ENCODE measurements around the gene ELK4. TPM values are rescaled to one million over a fixed set of nuclear protein-coding genes. Genes with fewer than 3 reads are reported as not detected.

Gene ELK4
- total RNA-seq, 1 donor from 2014 or later = 50.4 TPM

DNA sequence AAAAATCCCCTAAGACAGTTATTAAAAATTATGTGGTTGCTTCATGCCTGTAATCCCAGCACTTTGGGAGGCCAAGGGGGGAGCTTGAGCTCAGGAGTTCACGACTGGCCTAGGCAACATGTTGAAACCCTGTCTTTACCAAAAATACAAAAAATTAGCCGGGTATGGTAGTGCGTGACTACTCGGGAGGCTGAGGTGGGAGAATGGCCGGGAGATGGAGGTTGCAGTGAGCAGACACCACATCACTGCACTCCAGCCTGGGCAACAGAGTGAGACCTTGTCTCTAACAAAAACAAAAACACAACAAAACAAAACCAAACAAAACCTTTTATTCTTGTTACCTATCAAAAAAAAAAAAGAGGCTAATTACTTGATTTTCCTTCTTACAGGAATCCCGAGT is 2.1 kb downstream of the ELK4 start:
- TF ChIP-seq, protein P1, sequence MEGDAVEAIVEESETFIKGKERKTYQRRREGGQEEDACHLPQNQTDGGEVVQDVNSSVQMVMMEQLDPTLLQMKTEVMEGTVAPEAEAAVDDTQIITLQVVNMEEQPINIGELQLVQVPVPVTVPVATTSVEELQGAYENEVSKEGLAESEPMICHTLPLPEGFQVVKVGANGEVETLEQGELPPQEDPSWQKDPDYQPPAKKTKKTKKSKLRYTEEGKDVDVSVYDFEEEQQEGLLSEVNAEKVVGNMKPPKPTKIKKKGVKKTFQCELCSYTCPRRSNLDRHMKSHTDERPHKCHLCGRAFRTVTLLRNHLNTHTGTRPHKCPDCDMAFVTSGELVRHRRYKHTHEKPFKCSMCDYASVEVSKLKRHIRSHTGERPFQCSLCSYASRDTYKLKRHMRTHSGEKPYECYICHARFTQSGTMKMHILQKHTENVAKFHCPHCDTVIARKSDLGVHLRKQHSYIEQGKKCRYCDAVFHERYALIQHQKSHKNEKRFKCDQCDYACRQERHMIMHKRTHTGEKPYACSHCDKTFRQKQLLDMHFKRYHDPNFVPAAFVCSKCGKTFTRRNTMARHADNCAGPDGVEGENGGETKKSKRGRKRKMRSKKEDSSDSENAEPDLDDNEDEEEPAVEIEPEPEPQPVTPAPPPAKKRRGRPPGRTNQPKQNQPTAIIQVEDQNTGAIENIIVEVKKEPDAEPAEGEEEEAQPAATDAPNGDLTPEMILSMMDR (IDR thresholded peaks at IDR 0.05) = no peak
- Mint-ChIP-seq H3K27ac (ENCODE audit: unreplicated experiment) (peak overlapping the region; percentile 99), H3K4me1 (ENCODE audit: unreplicated experiment) (peaks cover 36% of the 10 kb centered on the region), H3K9me3 (ENCODE audit: unreplicated experiment) (no peaks in the 10 kb centered on the region), H3K27me3 (ENCODE audit: unreplicated experiment) (no peaks in the 10 kb centered on the region), H3K36me3 (ENCODE audit: unreplicated experiment) (peaks cover 3% of the 10 kb centered on the region), H3K4me3 (ENCODE audit: unreplicated experiment) (peak overlapping the region; percentile 98)
- no peak for DNase-seq (ENCODE audit: extremely low spot score, unreplicated experiment)

DNA sequence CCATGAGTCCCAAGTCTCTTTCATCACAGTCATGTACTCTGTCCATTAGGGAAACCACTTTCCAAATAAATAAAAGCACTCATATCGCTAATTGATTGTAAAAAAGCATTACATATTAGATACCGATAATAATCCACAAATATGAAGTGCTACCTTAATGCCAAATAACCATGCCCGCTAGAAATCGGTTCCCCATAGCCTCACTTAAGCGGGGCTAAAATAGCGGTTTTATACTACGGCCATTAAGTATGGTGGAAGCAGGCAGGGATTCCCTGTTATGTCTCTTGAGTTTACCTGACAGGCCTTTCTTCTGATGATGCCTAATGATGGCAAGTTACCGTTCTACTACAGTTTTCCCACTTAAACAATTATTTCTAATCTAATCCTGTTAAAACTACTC is 3.9 kb downstream of the ELK4 start:
- Mint-ChIP-seq H3K4me3 (ENCODE audit: unreplicated experiment) (no peak overlapping the region), H3K4me1 (ENCODE audit: unreplicated experiment) (peaks cover 32% of the 10 kb centered on the region), H3K9me3 (ENCODE audit: unreplicated experiment) (no peaks in the 10 kb centered on the region), H3K36me3 (ENCODE audit: unreplicated experiment) (peaks cover 6% of the 10 kb centered on the region), H3K27me3 (ENCODE audit: unreplicated experiment) (no peaks in the 10 kb centered on the region), H3K27ac (ENCODE audit: unreplicated experiment) (no peak overlapping the region)
- TF ChIP-seq, protein P1 (IDR thresholded peaks at IDR 0.05) = no peak
- DNase-seq (ENCODE audit: extremely low spot score, unreplicated experiment) = no peak

DNA sequence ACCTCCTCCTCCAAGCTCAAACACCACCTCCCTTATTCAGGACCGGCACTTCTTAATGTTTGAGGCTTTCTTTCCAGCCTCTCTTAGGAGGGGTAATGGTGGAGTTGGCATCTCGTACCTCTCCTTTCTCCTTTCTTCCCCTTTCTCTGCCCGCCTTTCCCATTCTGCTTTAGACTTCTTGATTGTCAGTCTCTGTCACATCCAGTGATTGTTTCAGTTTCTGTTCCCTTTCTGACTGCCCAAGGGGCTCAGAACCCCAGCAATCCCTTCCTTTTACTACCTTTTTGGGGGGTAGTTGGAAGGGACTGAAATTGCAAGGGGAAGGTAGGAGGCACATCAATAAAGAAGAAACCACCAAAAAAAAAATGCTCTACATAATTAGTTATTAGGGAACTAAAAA is 5.6 kb downstream of the ELK4 start:
- Mint-ChIP-seq H3K27ac (ENCODE audit: unreplicated experiment) (no peak overlapping the region), H3K27me3 (ENCODE audit: unreplicated experiment) (no peaks in the 10 kb centered on the region), H3K4me1 (ENCODE audit: unreplicated experiment) (peaks cover 23% of the 10 kb centered on the region), H3K9me3 (ENCODE audit: unreplicated experiment) (no peaks in the 10 kb centered on the region), H3K36me3 (ENCODE audit: unreplicated experiment) (peaks cover 10% of the 10 kb centered on the region), H3K4me3 (ENCODE audit: unreplicated experiment) (no peak overlapping the region)
- DNase-seq (ENCODE audit: extremely low spot score, unreplicated experiment) = no peak
- TF ChIP-seq, protein P1 (IDR thresholded peaks at IDR 0.05) = no peak

DNA sequence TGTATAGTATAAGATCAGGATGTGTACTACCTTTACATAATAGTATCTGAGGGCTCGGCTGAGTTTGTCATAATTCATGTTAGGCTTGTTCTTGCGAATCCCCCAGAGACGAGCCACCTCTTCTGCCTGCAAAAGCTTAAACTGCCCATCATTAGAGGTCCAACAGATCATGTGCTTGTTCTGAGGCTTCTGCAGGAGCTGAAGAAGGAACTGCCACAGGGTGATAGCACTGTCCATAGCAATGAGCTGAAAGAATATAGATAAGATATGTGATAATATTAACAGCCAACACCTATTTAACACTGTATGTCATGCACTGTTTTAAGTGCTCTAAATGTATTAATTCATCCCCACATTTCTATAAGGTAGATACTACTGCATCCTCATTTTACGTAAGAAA is 8.2 kb downstream of the ELK4 start:
- TF ChIP-seq, protein P1 (IDR thresholded peaks at IDR 0.05) = no peak
- H3K27ac Mint-ChIP-seq (ENCODE audit: unreplicated experiment) = no peak overlapping the region
- no peak for DNase-seq (ENCODE audit: extremely low spot score, unreplicated experiment)
- no peaks in the 10 kb centered on the region for H3K9me3 Mint-ChIP-seq (ENCODE audit: unreplicated experiment)
- H3K4me1 Mint-ChIP-seq (ENCODE audit: unreplicated experiment) = peaks cover 7% of the 10 kb centered on the region
- H3K4me3 Mint-ChIP-seq (ENCODE audit: unreplicated experiment) = no peak overlapping the region
- H3K27me3 Mint-ChIP-seq (ENCODE audit: unreplicated experiment) = no peaks in the 10 kb centered on the region
- H3K36me3 Mint-ChIP-seq (ENCODE audit: unreplicated experiment) = peaks cover 26% of the 10 kb centered on the region

DNA sequence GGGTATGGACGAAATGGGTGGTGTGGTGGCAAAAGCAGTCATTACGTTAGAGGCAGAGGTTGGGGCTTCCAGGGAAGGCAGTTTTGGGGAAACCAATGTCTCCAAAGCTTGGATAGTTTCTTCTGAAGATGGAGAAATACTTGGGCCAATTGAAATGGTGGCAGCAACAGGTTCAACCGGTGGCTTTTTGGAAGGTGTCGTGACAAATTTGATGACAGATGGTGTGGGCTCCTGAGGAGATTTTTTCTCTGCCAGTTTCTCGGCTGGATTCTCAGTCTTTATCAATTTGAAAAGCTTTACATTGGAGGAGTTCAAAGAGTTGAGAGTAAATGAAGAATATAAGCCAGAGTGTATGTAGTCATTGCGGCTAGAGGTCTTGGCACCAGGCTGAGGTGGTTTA is 11.5 kb downstream of the ELK4 start:
- no peak for DNase-seq (ENCODE audit: extremely low spot score, unreplicated experiment)
- H3K9me3 Mint-ChIP-seq (ENCODE audit: unreplicated experiment) = no peaks in the 10 kb centered on the region
- H3K36me3 Mint-ChIP-seq (ENCODE audit: unreplicated experiment) = peaks cover 42% of the 10 kb centered on the region
- no peak overlapping the region for H3K4me3 Mint-ChIP-seq (ENCODE audit: unreplicated experiment)
- H3K4me1 Mint-ChIP-seq (ENCODE audit: unreplicated experiment) = no peaks in the 10 kb centered on the region
- no peaks in the 10 kb centered on the region for H3K27me3 Mint-ChIP-seq (ENCODE audit: unreplicated experiment)
- H3K27ac Mint-ChIP-seq (ENCODE audit: unreplicated experiment) = no peak overlapping the region
- TF ChIP-seq, protein P1 (IDR thresholded peaks at IDR 0.05) = no peak
